Smooth muscle cell of bladder (primary cell): ENCODE results near the gene FSTL5. TPM values are rescaled to one million over a fixed set of nuclear protein-coding genes. Genes with fewer than 3 reads are reported as not detected.

Experiments used
- total RNA-seq: library from RNA; depleted of rRNA; stranded (reverse); fragments of >200 nt; gene quantifications from 2 replicates; pipeline ENCODE4 v1.2.3, GENCODE V29; 2014

Gene FSTL5
- total RNA-seq, result not detected in 2 replicates

DNA sequence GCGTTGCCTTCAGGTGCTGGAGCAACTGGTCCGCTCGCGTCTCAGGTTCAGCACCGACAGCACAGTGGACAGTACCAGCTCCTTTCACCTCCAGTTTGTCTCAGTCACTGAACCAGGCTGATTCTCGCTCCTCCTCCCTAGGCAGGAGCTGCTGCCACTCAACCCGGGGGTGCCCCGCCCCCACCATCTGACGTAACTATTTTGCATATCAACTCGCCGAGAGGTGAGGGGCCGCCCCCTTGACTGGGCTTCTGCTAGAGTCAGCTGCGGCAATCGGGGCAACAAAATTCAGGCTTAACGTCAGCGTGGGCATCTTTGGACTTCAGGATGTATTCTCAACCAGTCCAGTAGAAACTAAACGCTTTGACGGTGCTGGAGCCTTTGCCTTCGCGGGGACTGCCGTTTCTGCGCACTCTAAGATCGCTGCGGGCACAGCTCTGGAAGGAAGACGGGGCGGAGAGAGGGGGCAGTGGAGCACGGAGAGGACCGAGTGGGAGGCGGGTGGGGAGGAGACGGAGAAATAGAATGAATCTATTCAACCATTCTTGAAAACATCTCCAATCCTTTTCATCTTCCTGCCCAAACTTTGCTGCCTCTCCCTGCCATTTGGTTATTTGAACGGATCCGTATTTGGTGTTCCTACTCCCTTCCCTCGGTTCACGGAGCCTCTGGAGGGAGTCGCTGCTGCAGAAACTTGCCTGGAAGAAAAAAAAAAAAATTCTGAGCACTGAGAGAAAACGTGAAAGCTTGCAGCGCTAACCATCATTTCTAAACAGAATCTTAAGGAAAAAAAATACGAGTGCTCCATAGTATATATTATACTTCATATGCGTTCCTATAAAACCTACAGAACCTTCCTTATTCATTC is at the start of gene FSTL5:
Gene FSTL5, minus strand, starts transcription at position 109 of the 868 bp plus-strand sequence. CDS start 52,604 bp downstream, outside the sequence.

